Measurements from ENCODE around the gene GDPD1.

- TF ChIP-seq EZH2phosphoT487 (IDR thresholded peaks at IDR 0.05), result no peak
- no peak for TF ChIP-seq CTCF (IDR thresholded peaks at IDR 0.05)
- no peak for TF ChIP-seq EZH2 (IDR thresholded peaks at IDR 0.05)
These were observed 58.1 kb downstream of the GDPD1 start for GRCh38 chr17:59278406-59278805.
